ENCODE data around the gene GRIP2. TPM values are rescaled to one million over a fixed set of nuclear protein-coding genes. Genes with fewer than 3 reads are reported as not detected.
"Not testable (repeated sequence)": the region's sequence is repeated elsewhere in the genome, so short reads cannot be mapped to it uniquely, and the experiment has no call there.

The GRIP2 gene
- total and polyA plus RNA-seq, 10 donors, result 0.15 to 3.7 (median 1.2) TPM

DNA sequence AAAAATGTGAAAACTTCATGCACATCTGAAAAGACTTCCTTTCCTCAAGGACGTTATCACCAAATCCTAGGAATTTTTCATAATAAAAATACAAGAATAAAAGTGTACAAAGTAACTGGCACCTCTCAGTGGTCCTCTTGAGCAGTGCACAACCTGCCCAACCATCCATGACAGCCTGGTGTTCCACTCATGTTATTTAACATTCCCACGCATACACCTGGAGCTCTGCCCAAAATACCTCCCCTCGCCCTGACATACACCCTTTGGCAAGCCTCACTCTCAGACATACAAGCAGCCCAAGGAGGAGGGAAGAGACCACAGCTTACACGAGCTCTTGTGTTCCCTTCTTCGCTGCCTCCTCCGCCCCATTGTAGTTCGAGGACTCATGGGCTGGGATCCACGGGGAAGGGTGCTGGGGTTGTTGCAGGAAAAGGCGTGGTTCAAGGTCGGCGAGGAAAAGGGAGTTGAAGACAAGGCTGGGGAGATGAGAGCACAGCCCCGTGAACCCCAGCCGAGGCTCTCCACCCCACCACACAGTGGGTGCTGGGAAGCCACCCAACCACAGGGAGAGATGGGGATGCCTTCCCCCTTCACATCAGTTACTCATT, 23.3 kb downstream of the GRIP2 start:
- no peaks in the 10 kb centered on the region for H3K4me1 ChIP-seq
- H3K27me3 ChIP-seq (replicated peaks in 1 of 7), result peaks cover 0 to 4% (median 0%) of the 10 kb centered on the region in 7 donors
- WGBS, 5 donors, result 72 to 78% (median 76%) methylated on average over 13 of the region's 13 CpGs
- no peak overlapping the region for H3K4me3 ChIP-seq
- H3K36me3 ChIP-seq, result peaks cover 0 to 6% (median 0%) of the 10 kb centered on the region in 6 donors
- no peaks in the 10 kb centered on the region for H3K9me3 ChIP-seq
- H3K27ac ChIP-seq, result no peak overlapping the region
- intact Hi-C loops (cut with DNase I; ENCODE audit: low total_unique reads), result no loop called here
- no peak for TF ChIP-seq CTCF (IDR thresholded peaks at IDR 0.05 in 8 of 11, conservative IDR thresholded peaks at IDR 0.05 in 3 of 11)
- TF ChIP-seq POLR2AphosphoS5 (IDR thresholded peaks at IDR 0.05), result no peak
- peak; percentile 38 for DNase-seq

- H3K27me3 ChIP-seq (replicated peaks in 1 of 7); DNase-seq; H3K4me1 ChIP-seq; H3K9me3 ChIP-seq; H3K36me3 ChIP-seq; H3K4me3 ChIP-seq; H3K27ac ChIP-seq; intact Hi-C loops (cut with DNase I; ENCODE audit: low total_unique reads): not testable (repeated sequence)
- WGBS, 5 donors, result 91 to 95% (median 92%) methylated on average over 11 of the region's 11 CpGs
Observed at GRCh38 chr3:14515526-14515925, 24.6 kb downstream of the GRIP2 start.

DNA sequence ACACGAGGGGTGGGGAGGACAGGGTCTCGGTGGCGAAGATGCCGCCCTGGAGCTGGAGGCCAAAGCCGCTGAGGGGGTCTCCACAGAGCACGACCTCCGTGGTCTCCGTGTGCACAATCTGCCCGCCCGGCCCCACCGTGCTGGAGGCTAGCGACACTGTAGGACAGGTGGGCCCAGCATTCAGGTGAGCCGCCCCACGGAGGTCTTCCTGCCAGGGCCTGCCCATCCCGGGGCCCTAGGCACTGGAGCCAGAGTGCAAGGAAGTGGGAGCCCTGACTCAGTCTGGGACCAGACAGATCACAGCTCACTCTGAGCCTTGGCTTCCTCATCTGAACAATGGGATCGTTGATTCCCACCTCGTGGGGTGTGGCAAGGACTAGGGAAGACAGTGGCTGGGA, 25.8 kb downstream of the GRIP2 start:
- peak; percentile 62 for DNase-seq
- H3K4me3 ChIP-seq, result no peak overlapping the region
- H3K36me3 ChIP-seq, result no peaks in the 10 kb centered on the region
- no peaks in the 10 kb centered on the region for H3K27me3 ChIP-seq (replicated peaks in 1 of 7)
- no peak overlapping the region for H3K27ac ChIP-seq
- intact Hi-C loops (cut with DNase I; ENCODE audit: low total_unique reads), result no loop called here
- no peaks in the 10 kb centered on the region for H3K9me3 ChIP-seq
- TF ChIP-seq CTCF (IDR thresholded peaks at IDR 0.05 in 8 of 11, conservative IDR thresholded peaks at IDR 0.05 in 3 of 11) (no peak), POLR2A (IDR thresholded peaks at IDR 0.05) (no peak), POLR2AphosphoS5 (IDR thresholded peaks at IDR 0.05) (no peak)
- H3K4me1 ChIP-seq, result peaks cover 0 to 1% (median 0%) of the 10 kb centered on the region in 6 donors
- 86 to 94% (median 91%) methylated on average over 16 to 17 of the region's 17 CpGs for WGBS, 5 donors

DNA sequence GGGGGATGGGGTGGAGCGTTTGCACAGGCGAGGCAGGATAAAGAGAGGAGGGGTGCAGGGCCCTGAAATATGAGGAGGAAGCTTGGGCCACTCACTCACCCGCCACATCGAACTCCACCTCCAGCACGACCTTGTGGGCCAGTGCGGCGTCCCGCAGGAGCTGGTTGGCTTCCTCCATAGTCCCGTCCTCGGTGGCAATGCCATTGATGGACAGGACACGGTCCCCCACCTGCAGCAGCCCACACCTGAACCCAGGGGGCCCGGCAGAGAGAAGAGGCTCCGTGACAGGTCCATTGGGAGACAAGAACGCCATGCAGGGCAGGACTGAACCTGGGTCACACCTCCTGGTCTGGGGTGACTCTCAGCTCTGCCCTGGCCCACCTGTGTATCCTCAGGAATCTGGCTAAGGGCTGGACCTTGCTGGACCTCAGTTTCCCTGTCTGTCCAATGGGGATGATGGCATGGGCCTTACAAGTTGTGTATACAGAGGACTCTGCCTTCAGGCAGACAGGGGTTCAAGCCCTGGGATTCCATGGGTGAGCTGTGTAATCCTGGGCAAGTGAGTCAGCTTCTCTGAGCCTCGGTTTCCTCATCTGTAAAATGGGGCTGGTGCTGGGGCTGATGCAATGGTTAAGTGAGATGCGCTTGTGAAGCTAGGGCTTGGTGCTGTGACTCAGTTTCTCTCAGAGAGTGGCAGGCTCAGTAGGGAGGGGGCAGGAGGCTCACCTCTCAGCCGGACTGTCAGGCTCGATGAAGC, 26.4 kb downstream of the GRIP2 start:
- no peak overlapping the region for H3K27ac ChIP-seq
- intact Hi-C loops (cut with DNase I; ENCODE audit: low total_unique reads), result no loop called here
- H3K4me3 ChIP-seq, result no peak overlapping the region
- peaks cover 0 to 5% (median 0%) of the 10 kb centered on the region in 7 donors for H3K27me3 ChIP-seq (replicated peaks in 1 of 7)
- WGBS, 5 donors, result 75 to 87% (median 79%) methylated on average over 16 to 18 of the region's 18 CpGs
- DNase-seq, result peak; percentile 57
- H3K36me3 ChIP-seq, result no peaks in the 10 kb centered on the region
- TF ChIP-seq POLR2A (IDR thresholded peaks at IDR 0.05) (no peak), POLR2AphosphoS5 (IDR thresholded peaks at IDR 0.05) (no peak), CTCF (IDR thresholded peaks at IDR 0.05 in 8 of 11, conservative IDR thresholded peaks at IDR 0.05 in 3 of 11) (no peak)
- H3K4me1 ChIP-seq, result peaks cover 0 to 7% (median 3%) of the 10 kb centered on the region in 6 donors
- H3K9me3 ChIP-seq, result no peaks in the 10 kb centered on the region

Data from spleen (tissue), 11 donors.